H9 (cell line): ENCODE data around the gene ARRB1. TPM values are rescaled to one million over a fixed set of nuclear protein-coding genes. Genes with fewer than 3 reads are reported as not detected.

Experiments
- DNase-seq: peaks from one replicate; pipeline ENCODE4 v3.0.0-alpha.2; 2017
- H2AFZ ChIP-seq: one replicate; pipeline ENCODE4 v1.6.1; 2013; ENCODE audit warnings: mild to moderate bottlenecking, low read length, control low read depth, moderate library complexity
- H2AK5ac ChIP-seq: 2 replicates; pipeline ENCODE4 v1.6.1; 2013; ENCODE audit warnings: low read length, control low read depth, mixed read lengths; ENCODE audit not compliant: insufficient read length
- H2BK120ac ChIP-seq: one replicate; pipeline ENCODE4 v1.6.1; 2013; ENCODE audit warnings: low read depth, mild to moderate bottlenecking, low read length, control low read depth, inconsistent platforms; ENCODE audit not compliant: poor library complexity, severe bottlenecking
- H2BK12ac ChIP-seq: 2 replicates; pipeline ENCODE4 v1.6.1; 2013; ENCODE audit warnings: low read length, control low read depth, mixed read lengths, low read depth; ENCODE audit not compliant: insufficient read length
- H2BK15ac ChIP-seq: 2 replicates; pipeline ENCODE4 v1.6.1; 2013; ENCODE audit warnings: low read depth, low read length, control low read depth
- H2BK20ac ChIP-seq: one replicate; pipeline ENCODE4 v1.6.1; 2013; ENCODE audit warnings: low read depth, mild to moderate bottlenecking, low read length, control low read depth, inconsistent platforms; ENCODE audit not compliant: poor library complexity, severe bottlenecking
- H2BK5ac ChIP-seq: 2 replicates; pipeline ENCODE4 v1.6.1; 2013; ENCODE audit warnings: low read length, control low read depth, mixed read lengths; ENCODE audit not compliant: insufficient read length
- H3K14ac ChIP-seq: 2 replicates; pipeline ENCODE4 v1.6.1; 2013; ENCODE audit warnings: low read length, control low read depth; ENCODE audit not compliant: insufficient read depth
- H3K18ac ChIP-seq: 2 replicates; pipeline ENCODE4 v1.6.1; 2013; ENCODE audit warnings: low read depth, mild to moderate bottlenecking, mixed read lengths, low read length, control low read depth; ENCODE audit not compliant: insufficient read length
- H3K23ac ChIP-seq: 2 replicates; pipeline ENCODE4 v1.6.1; 2013; ENCODE audit warnings: low read length, control low read depth, mixed read lengths, low read depth; ENCODE audit not compliant: insufficient read length
- H3K23me2 ChIP-seq: 2 replicates; pipeline ENCODE4 v1.6.1; 2013; ENCODE audit warnings: low read depth, mild to moderate bottlenecking, mixed read lengths, low read length, control low read depth; ENCODE audit not compliant: insufficient read length, poor library complexity, severe bottlenecking
- H3K27ac ChIP-seq: 2 replicates; pipeline ENCODE4 v1.5.1; 2013; ENCODE audit warnings: low read length, control low read depth, mixed read lengths, low read depth; ENCODE audit not compliant: insufficient read length
- H3K27me3 ChIP-seq: 2 replicates; pipeline ENCODE4 v1.6.1; 2013; ENCODE audit warnings: low read length, control low read depth, inconsistent platforms; ENCODE audit not compliant: insufficient read depth
- H3K4ac ChIP-seq: 2 replicates; pipeline ENCODE4 v1.6.1; 2013; ENCODE audit warnings: low read depth, mild to moderate bottlenecking, control low read depth, inconsistent platforms, low read length, moderate library complexity
- H3K4me1 ChIP-seq: 2 replicates; pipeline ENCODE4 v1.6.1; 2013; ENCODE audit warnings: low read length, control low read depth, inconsistent platforms; ENCODE audit not compliant: insufficient read depth
- H3K4me2 ChIP-seq: 2 replicates; pipeline ENCODE4 v1.6.1; 2013; ENCODE audit warnings: low read length, control low read depth, mixed read lengths; ENCODE audit not compliant: insufficient read length, insufficient read depth
- H3K56ac ChIP-seq: 2 replicates; pipeline ENCODE4 v1.6.1; 2013; ENCODE audit warnings: low read depth, mild to moderate bottlenecking, mixed read lengths, low read length, control low read depth; ENCODE audit not compliant: insufficient read length
- H3K79me1 ChIP-seq: 2 replicates; pipeline ENCODE4 v1.6.1; 2013; ENCODE audit warnings: low read depth, mild to moderate bottlenecking, moderate library complexity, low read length, control low read depth, inconsistent platforms; ENCODE audit not compliant: insufficient read depth, poor library complexity, severe bottlenecking
- H3K79me2 ChIP-seq: 2 replicates; pipeline ENCODE4 v1.6.1; 2013; ENCODE audit warnings: low read length, control low read depth, inconsistent platforms; ENCODE audit not compliant: insufficient read depth
- H3K9ac ChIP-seq: 2 replicates; pipeline ENCODE4 v1.6.1; 2013; ENCODE audit warnings: low read length, control low read depth, mixed read lengths; ENCODE audit not compliant: insufficient read length; ENCODE audit errors: extremely low read depth
- H3K9me3 ChIP-seq: one replicate; pipeline ENCODE4 v1.6.1; 2013; ENCODE audit warnings: low read depth, low read length, inconsistent platforms; ENCODE audit not compliant: control insufficient read depth
- H3T11ph ChIP-seq: one replicate; pipeline ENCODE4 v1.6.1; 2013; ENCODE audit warnings: mild to moderate bottlenecking, low read length, control low read depth, inconsistent platforms
- H4K20me1 ChIP-seq: one replicate; pipeline ENCODE4 v1.6.1; 2013; ENCODE audit not compliant: control insufficient read depth, insufficient read length, insufficient read depth
- H4K5ac ChIP-seq: 2 replicates; pipeline ENCODE4 v1.6.1; 2013; ENCODE audit warnings: low read depth, mild to moderate bottlenecking, mixed read lengths, low read length, control low read depth; ENCODE audit not compliant: insufficient read length
- H4K8ac ChIP-seq: replicated peaks from 2 replicates; pipeline ENCODE4 v1.6.1; 2013; ENCODE audit warnings: low read length, control low read depth, mixed read lengths, low read depth; ENCODE audit not compliant: insufficient read length
- H4K91ac ChIP-seq: 2 replicates; pipeline ENCODE4 v1.6.1; 2013; ENCODE audit warnings: low read depth, mild to moderate bottlenecking, moderate library complexity, mixed read lengths, low read length, control low read depth; ENCODE audit not compliant: insufficient read length
- H3K27ac Mint-ChIP-seq, 3 experiments: 2 replicates in 2 of 3; 3 replicates in 1 of 3; pipeline ENCODE4 v1.8.0; 2020 to 2021; ENCODE audit warnings: mixed read lengths in 3 of 3, mild to moderate bottlenecking in 1 of 3, moderate library complexity in 1 of 3
- H3K27me3 Mint-ChIP-seq: 2 replicates; pipeline ENCODE4 v1.8.0; 2021; ENCODE audit warnings: low read depth, mild to moderate bottlenecking, moderate library complexity, mixed read lengths
- H3K36me3 Mint-ChIP-seq, 3 experiments: 2 replicates in 2 of 3; 3 replicates in 1 of 3; pipeline ENCODE4 v1.8.0; 2020 to 2021; ENCODE audit warnings: low read depth in 3 of 3, mixed read lengths in 3 of 3; ENCODE audit not compliant: insufficient read depth in 1 of 3
- H3K4me1 Mint-ChIP-seq, 2 experiments: 2 replicates each; pipeline ENCODE4 v1.8.0; 2020; ENCODE audit warnings: mixed read lengths in 2 of 2
- H3K4me3 Mint-ChIP-seq, 2 experiments: 2 replicates in 1 of 2; 3 replicates in 1 of 2; pipeline ENCODE4 v1.8.0; 2020 to 2021; ENCODE audit warnings: mild to moderate bottlenecking in 2 of 2, mixed read lengths in 2 of 2, moderate library complexity in 1 of 2
- H3K9me3 Mint-ChIP-seq, 2 experiments: 2 replicates in 1 of 2; 3 replicates in 1 of 2; pipeline ENCODE4 v1.8.0; 2020; ENCODE audit warnings: mild to moderate bottlenecking in 2 of 2, mixed read lengths in 2 of 2, moderate library complexity in 1 of 2
- WGBS: extraction: QIAGEN DNeasy Blood & Tissue Kit; methylation state at CpG from one replicate; pipeline ENCODE4 v1.1.7; 2013; ENCODE audit warnings: missing lambda C conversion rate, low lambda C conversion rate, mixed read lengths; ENCODE audit not compliant: insufficient read length; ENCODE audit errors: extremely low coverage; 5-methylcytosine and 5-hydroxymethylcytosine counted together
- total RNA-seq: library from RNA; stranded (reverse); gene quantifications from 2 replicates; pipeline ENCODE4 v1.2.1, GENCODE V29; 2021
- TF ChIP-seq, protein P1 (sequence below): fragments of 200-600 bp; sonication (generic); conservative IDR thresholded peaks from 3 replicates; pipeline ENCODE4 v1.8.0; 2021; ENCODE audit warnings: antibody characterized with exemption, mild to moderate bottlenecking

The ARRB1 gene
- total RNA-seq, 1 experiment from 2014 or later: 20.6 TPM

DNA sequence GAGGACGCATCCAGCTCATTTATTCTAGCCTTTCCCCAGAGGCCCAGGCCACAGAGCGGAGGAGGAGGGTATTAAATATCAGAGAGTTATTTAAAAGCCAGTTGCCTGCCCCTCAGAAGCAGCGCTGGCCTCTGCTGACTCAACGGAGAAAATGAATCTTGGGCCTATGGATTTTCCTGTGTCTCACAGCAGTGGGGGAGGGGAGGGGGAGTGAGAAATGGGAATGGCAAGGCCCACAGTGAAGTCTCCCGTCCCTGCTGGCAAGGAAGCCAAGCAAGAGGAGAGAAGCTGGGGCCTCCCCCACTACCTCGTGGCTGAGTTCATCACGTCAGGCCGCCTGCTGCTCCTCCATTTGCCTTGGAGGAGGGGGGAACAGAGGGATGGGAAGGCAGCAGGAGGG, 115.4 kb downstream of the ARRB1 start:
- no peak overlapping the region for H2AFZ ChIP-seq
- H3K56ac ChIP-seq: no peak overlapping the region
- H3K23ac ChIP-seq: no peak overlapping the region
- TF ChIP-seq, protein P1, sequence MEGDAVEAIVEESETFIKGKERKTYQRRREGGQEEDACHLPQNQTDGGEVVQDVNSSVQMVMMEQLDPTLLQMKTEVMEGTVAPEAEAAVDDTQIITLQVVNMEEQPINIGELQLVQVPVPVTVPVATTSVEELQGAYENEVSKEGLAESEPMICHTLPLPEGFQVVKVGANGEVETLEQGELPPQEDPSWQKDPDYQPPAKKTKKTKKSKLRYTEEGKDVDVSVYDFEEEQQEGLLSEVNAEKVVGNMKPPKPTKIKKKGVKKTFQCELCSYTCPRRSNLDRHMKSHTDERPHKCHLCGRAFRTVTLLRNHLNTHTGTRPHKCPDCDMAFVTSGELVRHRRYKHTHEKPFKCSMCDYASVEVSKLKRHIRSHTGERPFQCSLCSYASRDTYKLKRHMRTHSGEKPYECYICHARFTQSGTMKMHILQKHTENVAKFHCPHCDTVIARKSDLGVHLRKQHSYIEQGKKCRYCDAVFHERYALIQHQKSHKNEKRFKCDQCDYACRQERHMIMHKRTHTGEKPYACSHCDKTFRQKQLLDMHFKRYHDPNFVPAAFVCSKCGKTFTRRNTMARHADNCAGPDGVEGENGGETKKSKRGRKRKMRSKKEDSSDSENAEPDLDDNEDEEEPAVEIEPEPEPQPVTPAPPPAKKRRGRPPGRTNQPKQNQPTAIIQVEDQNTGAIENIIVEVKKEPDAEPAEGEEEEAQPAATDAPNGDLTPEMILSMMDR: no peak
- H2BK15ac ChIP-seq: no peak overlapping the region
- H3K4ac ChIP-seq: no peak overlapping the region
- H3T11ph ChIP-seq: no peak overlapping the region
- H4K5ac ChIP-seq: no peak overlapping the region
- no peak overlapping the region for H3K27ac ChIP-seq
- H2BK5ac ChIP-seq: no peak overlapping the region
- DNase-seq: no peak
- H4K91ac ChIP-seq: no peak overlapping the region
- H2BK12ac ChIP-seq: no peak overlapping the region
- H3K4me1 ChIP-seq: peaks cover 5% of the 10 kb centered on the region
- peaks cover 39% of the 10 kb centered on the region for H3K27me3 Mint-ChIP-seq
- H2BK20ac ChIP-seq: no peak overlapping the region
- H3K4me2 ChIP-seq: no peak overlapping the region
- no peaks in the 10 kb centered on the region for H3K36me3 Mint-ChIP-seq
- no peak overlapping the region for H3K9ac ChIP-seq
- no peaks in the 10 kb centered on the region for H4K20me1 ChIP-seq
- H2BK120ac ChIP-seq: no peak overlapping the region
- H3K4me3 Mint-ChIP-seq: no peak overlapping the region
- H3K4me1 Mint-ChIP-seq: peaks cover 29 to 42% of the 10 kb centered on the region in 2 experiments
- no peak overlapping the region for H3K27ac Mint-ChIP-seq
- no CpG with 5 or more reads among the region's 8 CpGs for WGBS
- H3K79me1 ChIP-seq: no peaks in the 10 kb centered on the region
- H4K8ac ChIP-seq: no peak overlapping the region
- no peaks in the 10 kb centered on the region for H3K9me3 Mint-ChIP-seq
- H3K27me3 ChIP-seq: peaks cover 3% of the 10 kb centered on the region; the same call in 1 of the 2 replicates
- no peak overlapping the region for H3K14ac ChIP-seq
- no peaks in the 10 kb centered on the region for H3K9me3 ChIP-seq
- peaks cover 3% of the 10 kb centered on the region for H3K23me2 ChIP-seq
- H2AK5ac ChIP-seq: no peak overlapping the region
- no peak overlapping the region for H3K18ac ChIP-seq
- H3K79me2 ChIP-seq: 0 out of 2 replicates have a peak, but pooled peaks cover 2% of the 10 kb centered on the region
